ENCODE results near the gene SH3RF1.
A peak's percentile ranks its signal among the peaks of the same experiment; 100 is the strongest.

SH3RF1 gene

DNA sequence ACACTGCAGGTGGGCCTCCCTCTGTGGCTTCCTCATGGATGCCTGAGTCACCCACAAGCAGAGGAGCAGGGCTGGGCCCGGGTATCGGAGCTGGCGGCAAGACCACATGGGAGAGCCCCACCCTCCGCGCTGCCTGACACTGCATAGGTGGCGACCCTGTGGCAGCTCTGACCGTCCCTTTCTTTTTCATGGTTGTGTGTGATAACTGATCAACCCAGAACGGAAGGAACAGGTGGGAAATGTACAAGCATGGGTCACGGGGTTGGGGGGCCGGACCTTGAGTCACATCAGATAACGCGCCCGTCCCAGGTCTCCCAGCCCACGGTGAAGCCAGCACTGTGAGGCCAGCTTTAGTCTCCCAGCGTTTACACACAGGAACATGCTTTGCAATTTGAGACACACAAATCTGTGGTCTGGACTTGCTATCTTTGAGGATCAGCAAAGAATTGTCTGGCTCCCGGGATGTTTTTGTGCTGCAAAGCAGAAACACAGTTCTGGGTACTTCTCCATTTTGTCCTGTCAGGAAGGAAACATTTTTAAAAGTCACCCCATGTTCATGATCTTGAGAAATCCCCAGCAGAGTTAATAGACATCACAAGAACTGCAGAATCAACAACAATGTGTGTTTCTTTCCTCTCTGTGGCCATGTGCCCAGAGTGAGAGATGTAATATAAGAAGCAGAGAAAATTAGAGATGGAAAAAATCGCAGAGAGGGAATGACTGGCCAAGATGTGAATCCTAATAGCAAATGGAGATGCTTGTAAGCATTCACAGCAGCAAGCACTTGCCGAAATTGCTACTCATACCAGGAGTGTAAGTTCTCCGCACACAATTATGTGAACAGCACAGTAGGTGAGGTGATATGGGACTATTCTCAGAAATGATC is 190.6 kb downstream of the SH3RF1 start:
- peak overlapping the region; percentile 49 for H3K4me3 ChIP-seq (ENCODE audit: low read depth, low read length)
- DNase-seq (ENCODE audit: low read depth), result peak; percentile 57
- TF ChIP-seq, protein P1, sequence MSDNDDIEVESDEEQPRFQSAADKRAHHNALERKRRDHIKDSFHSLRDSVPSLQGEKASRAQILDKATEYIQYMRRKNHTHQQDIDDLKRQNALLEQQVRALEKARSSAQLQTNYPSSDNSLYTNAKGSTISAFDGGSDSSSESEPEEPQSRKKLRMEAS (IDR thresholded peaks at IDR 0.05; ENCODE audit: low read depth, low read length), result peak; percentile 29; the same call in 1 of the 2 replicates
- TF ChIP-seq MYC (IDR thresholded peaks at IDR 0.05; ENCODE audit: low read depth, low read length), result no peak; the same call in 1 of the 2 replicates

DNA sequence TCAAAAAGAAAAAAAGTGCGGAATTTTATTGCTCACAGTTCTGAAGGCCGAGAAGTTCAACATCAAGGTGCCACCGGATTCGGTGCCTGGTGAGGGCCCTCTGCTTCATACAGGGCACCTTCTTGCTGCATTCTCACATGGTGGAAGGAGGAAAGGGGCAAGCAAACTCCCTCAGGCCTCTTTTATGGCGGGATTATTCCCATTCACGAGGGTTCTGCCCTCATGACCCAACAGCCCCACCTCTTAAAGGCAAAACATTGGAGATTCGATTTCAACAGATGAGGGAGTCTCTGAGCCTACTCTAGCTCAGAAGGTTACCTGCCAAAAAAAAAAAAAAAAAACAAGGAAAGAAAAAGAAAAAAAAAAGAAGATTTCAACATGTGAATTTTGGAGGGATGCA is 196.6 kb downstream of the SH3RF1 start:
- TF ChIP-seq, protein P2, sequence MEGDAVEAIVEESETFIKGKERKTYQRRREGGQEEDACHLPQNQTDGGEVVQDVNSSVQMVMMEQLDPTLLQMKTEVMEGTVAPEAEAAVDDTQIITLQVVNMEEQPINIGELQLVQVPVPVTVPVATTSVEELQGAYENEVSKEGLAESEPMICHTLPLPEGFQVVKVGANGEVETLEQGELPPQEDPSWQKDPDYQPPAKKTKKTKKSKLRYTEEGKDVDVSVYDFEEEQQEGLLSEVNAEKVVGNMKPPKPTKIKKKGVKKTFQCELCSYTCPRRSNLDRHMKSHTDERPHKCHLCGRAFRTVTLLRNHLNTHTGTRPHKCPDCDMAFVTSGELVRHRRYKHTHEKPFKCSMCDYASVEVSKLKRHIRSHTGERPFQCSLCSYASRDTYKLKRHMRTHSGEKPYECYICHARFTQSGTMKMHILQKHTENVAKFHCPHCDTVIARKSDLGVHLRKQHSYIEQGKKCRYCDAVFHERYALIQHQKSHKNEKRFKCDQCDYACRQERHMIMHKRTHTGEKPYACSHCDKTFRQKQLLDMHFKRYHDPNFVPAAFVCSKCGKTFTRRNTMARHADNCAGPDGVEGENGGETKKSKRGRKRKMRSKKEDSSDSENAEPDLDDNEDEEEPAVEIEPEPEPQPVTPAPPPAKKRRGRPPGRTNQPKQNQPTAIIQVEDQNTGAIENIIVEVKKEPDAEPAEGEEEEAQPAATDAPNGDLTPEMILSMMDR (IDR thresholded peaks at IDR 0.05; ENCODE audit: low read depth, low read length), result no peak
- TF ChIP-seq POLR2A (IDR thresholded peaks at IDR 0.05; ENCODE audit: extremely low read depth, insufficient read length) (no peak), MYC (IDR thresholded peaks at IDR 0.05; ENCODE audit: low read depth, low read length) (no peak)
- TF ChIP-seq, protein P1 (IDR thresholded peaks at IDR 0.05; ENCODE audit: low read depth, low read length), result no peak
- H3K4me3 ChIP-seq (ENCODE audit: low read depth, low read length), result no peak overlapping the region
- no peak for DNase-seq (ENCODE audit: low read depth)

DNA sequence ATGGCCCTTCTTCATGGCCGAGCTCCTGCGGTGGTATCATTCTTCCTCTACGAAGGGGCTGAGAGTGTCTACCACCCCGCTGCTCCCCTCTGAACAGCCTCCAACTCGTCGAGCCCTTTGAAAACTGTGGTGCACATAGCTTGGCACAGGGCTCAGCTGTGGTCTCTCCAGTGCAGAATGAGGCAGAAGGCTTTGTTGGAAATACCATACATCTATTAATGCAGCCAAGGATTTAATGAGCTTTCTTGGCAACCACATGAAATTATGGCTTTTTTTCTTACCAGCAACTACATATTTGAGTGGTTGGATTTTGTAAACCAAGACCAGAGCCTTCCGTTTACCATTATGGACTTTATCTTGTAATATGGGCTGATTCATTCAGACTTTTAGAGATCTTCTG is 199.0 kb downstream of the SH3RF1 start:
- no peak overlapping the region for H3K4me3 ChIP-seq (ENCODE audit: low read depth, low read length)
- DNase-seq (ENCODE audit: low read depth), result no peak
- TF ChIP-seq, protein P2 (IDR thresholded peaks at IDR 0.05; ENCODE audit: low read depth, low read length), result no peak
- TF ChIP-seq POLR2A (IDR thresholded peaks at IDR 0.05; ENCODE audit: extremely low read depth, insufficient read length) (no peak), MYC (IDR thresholded peaks at IDR 0.05; ENCODE audit: low read depth, low read length) (no peak)
- TF ChIP-seq, protein P1 (IDR thresholded peaks at IDR 0.05; ENCODE audit: low read depth, low read length), result no peak

DNA sequence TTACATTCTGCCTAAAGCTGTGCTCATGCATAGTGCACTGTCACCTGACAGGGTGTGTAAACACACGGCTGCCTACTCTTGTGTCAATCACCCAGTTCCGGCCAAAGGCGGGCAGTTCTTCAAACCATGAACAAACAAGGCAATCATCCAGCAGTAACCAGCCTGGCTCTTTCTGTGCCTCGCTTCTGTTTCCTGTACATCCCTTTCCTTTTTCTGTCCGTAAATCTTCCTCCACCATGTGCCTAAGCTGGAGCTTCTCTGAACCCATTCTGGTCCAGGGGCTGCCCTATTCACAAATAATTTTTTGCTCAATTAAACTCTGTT is 199.9 kb downstream of the SH3RF1 start:
- DNase-seq (ENCODE audit: low read depth), result no peak
- TF ChIP-seq, protein P1 (IDR thresholded peaks at IDR 0.05; ENCODE audit: low read depth, low read length), result no peak
- TF ChIP-seq POLR2A (IDR thresholded peaks at IDR 0.05; ENCODE audit: extremely low read depth, insufficient read length) (no peak), MYC (IDR thresholded peaks at IDR 0.05; ENCODE audit: low read depth, low read length) (no peak)
- TF ChIP-seq, protein P2 (IDR thresholded peaks at IDR 0.05; ENCODE audit: low read depth, low read length), result no peak
- no peak overlapping the region for H3K4me3 ChIP-seq (ENCODE audit: low read depth, low read length)

DNA sequence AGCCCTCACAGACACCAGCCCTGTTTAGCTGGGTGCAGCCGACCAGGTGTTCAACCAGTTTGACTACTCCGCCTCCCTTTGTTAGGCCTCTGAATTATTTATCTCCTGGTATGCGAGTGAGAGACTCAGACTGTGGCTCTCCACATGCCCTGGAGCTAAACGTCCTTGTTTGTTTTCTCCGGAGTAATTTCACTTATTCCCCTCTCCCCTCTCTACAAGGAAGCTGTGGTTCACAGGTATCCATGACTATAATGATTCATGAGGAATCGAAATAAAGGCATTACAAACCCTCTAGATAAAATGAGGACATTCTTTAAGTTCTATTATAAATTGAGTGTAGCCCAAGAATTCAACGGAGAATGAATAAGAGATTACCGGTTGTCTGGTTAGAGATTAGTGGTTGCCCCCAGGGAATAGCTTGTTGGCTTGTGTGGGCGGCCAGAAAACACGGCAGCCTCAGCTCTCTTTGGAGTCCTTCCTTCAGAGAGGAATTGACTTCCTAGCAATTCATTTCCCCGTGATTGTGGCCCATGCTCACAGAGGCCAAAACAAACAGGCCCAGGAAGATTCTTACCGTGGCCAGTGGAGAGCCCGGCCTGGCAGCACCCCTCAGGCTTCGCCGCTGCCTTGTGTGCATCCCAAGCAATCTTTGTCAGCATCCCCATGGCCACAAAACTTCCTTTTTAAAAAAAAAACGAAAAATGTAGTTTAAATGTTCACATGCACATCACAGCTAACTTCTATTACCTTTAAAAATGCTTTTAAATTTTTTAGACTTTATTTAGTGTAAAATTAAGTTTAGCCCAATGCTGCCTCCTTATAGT is 200.5 kb downstream of the SH3RF1 start:
- DNase-seq (ENCODE audit: low read depth), result peak; percentile 43
- H3K4me3 ChIP-seq (ENCODE audit: low read depth, low read length), result no peak overlapping the region
- TF ChIP-seq, protein P1 (IDR thresholded peaks at IDR 0.05; ENCODE audit: low read depth, low read length), result no peak
- TF ChIP-seq MYC (IDR thresholded peaks at IDR 0.05; ENCODE audit: low read depth, low read length) (no peak), POLR2A (IDR thresholded peaks at IDR 0.05; ENCODE audit: extremely low read depth, insufficient read length) (no peak)
- TF ChIP-seq, protein P2 (IDR thresholded peaks at IDR 0.05; ENCODE audit: low read depth, low read length), result no peak

Measured in NB4 (cell line).